Dendritic cell treated with granulocyte-macrophage colony-stimulating factor and Interleukin-4, amounts not matched to agents 40 ng/mL and 50 ng/mL, for 4 days (primary cell): ENCODE results near the gene RASSF4.

Source experiments
- H3K27ac Mint-ChIP-seq: one replicate; pipeline ENCODE4 v1.8.0; 2022; ENCODE audit warnings: mild to moderate bottlenecking, mixed read lengths
- H3K27me3 Mint-ChIP-seq: one replicate; pipeline ENCODE4 v1.8.0; 2022; ENCODE audit warnings: mild to moderate bottlenecking, mixed read lengths
- H3K36me3 Mint-ChIP-seq: one replicate; pipeline ENCODE4 v1.8.0; 2022; ENCODE audit warnings: low read depth, mixed read lengths
- H3K4me1 Mint-ChIP-seq: one replicate; pipeline ENCODE4 v1.8.0; 2022; ENCODE audit warnings: low read depth, mixed read lengths
- H3K4me3 Mint-ChIP-seq: one replicate; pipeline ENCODE4 v1.8.0; 2022; ENCODE audit warnings: mild to moderate bottlenecking, moderate library complexity, mixed read lengths
- H3K9me3 Mint-ChIP-seq: one replicate; pipeline ENCODE4 v1.8.0; 2022; ENCODE audit warnings: mixed read lengths
- intact Hi-C: fragments of 100-400 bp; cut with micrococcal nuclease; formaldehyde crosslinking; loops from one replicate; pipeline ENCODE4 v1.15.0; 2022

Gene RASSF4

DNA sequence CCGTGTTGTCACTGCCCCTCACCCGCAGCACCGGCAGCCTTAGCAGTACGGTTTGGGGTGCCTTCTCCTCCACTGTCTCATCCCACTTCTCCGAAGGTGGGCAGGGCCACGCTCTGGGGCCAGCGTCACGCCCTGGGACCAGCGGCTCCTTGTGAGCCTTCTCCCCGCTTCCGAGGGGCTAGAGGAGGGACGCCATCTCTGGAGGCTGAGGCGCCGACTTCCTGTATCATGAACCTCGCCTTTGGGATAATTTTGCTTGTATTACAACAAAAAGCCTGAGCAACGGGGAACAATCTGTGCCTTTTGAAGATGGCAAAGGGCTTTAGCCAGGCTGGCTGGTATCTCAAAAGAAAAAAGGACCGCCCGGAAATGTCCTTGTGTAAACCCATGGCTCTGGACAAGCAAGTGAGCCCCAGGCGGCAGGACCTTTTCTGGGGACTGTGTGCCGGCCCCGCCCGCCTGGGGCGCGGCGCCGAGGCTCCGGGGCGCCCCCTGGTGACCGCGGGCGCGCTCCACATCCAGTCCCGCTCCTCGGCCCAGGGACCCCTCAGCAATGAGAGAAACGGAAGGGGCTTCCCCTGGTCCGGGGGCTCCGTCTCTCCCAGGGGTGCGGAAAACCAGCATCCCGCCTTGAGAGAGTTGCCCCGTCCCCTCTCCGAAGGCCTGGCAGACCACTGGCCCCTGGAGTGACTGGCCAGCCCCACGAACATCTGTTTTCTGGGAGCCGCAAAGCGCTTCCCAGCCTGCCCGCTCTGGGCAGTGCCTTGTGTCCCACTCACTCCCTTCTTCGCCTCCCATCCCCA lies 15.2 kb downstream of the RASSF4 start:
- Mint-ChIP-seq H3K9me3 (no peaks in the 10 kb centered on the region), H3K36me3 (peaks cover 92% of the 10 kb centered on the region), H3K27me3 (no peaks in the 10 kb centered on the region), H3K4me1 (peaks cover 91% of the 10 kb centered on the region), H3K27ac (peak overlapping the region; percentile 88), H3K4me3 (peak overlapping the region; percentile 46)
- intact Hi-C loops, result loop anchor here (1.0 to 2.0 kb wide), 2 partner anchors 16 to 43 kb away; partner anchors contain the start of gene RASSF4

DNA sequence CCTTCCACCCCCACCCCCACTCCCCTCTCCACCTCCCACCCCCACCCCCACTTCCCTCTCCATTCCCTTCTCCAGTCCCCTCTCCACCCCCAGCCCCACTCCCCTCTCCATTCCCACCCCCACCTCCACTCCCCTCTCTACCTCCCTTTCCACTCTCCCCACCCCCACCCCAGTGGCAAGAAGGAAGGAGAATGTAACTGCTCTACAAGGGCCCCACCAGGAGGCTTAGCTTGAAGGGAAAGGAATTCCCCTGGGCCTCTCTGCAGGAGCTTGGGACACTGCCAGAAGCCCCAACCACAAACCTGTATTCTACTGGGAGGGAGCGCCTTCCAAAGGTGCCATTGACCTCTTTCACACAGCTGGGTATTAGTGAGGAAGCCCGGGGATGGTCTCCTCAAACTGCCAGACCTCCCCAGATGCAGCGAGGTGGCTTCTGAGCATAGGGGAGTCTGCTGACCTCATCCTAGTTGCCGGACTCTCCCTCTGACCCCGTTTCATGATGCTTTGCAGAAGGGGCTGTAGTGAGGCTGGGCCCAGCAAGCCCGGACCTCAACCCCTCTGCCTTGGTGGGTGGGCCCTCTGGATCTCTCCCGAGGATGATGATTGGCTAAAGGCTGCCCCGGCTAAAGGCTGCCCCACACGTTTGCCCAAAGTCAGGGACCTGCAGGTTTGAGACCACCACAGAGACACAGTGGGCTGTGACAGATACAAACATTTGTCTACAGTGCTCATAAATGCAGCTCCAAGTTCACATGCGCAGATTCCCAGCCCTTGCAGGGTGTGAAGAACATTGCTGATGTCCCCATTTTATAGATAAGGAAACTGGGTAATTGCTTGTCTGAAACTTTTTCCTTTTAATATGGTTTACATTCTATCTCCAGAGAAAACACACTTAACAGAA lies 16.1 kb downstream of the RASSF4 start:
- Mint-ChIP-seq H3K27me3 (no peaks in the 10 kb centered on the region), H3K4me1 (peaks cover 91% of the 10 kb centered on the region), H3K9me3 (no peaks in the 10 kb centered on the region), H3K36me3 (peaks cover 92% of the 10 kb centered on the region), H3K4me3 (peak overlapping the region; percentile 46), H3K27ac (peak overlapping the region; percentile 88)
- intact Hi-C loops, result loop anchor here (1.0 to 2.0 kb wide), 2 partner anchors 17 to 43 kb away; partner anchors contain the start of gene RASSF4

DNA sequence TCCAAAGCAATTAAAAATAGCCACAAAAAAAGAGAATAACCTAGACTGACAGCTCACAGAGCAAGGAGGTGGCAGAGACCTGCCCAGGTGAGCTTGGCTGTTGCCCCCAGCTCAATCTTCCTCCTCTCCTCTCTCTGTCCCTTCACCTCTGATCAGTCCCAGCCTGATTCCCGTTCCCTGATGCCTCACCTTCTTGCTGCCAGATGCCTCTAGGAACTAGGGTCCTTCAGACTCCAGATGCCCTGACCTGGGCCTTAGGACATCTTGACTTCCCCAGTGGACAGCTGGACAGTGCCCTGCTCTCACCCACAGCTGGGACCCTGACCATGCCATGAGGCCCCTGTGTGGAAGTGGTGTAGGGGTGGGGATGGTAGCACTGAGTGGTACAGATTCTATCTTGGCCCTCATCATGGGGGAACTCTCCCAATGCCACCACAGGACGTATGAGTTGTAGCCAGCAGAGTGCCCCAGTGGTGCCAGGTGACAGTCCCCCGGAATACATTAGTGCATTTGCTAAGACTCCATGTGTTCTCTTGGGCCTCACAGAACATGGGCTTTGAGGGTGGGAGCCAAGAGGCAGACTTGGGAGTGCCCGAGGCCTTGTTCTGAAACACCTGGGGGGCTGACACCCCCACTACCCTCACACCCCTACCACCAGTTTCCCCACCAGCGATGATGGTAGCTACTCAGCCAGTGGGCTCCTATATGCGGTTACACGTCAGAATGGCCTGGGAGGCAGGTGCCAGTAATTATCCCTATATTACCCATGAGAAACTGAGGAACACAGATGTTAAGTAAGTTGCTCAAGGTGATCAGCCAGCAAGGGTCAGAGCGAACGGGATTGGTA lies 17.0 kb downstream of the RASSF4 start:
- Mint-ChIP-seq H3K9me3 (no peaks in the 10 kb centered on the region), H3K4me1 (peaks cover 90% of the 10 kb centered on the region), H3K27me3 (no peaks in the 10 kb centered on the region), H3K27ac (peak overlapping the region; percentile 39), H3K4me3 (no peak overlapping the region), H3K36me3 (peaks cover 92% of the 10 kb centered on the region)
- intact Hi-C loops, result no loop called here

DNA sequence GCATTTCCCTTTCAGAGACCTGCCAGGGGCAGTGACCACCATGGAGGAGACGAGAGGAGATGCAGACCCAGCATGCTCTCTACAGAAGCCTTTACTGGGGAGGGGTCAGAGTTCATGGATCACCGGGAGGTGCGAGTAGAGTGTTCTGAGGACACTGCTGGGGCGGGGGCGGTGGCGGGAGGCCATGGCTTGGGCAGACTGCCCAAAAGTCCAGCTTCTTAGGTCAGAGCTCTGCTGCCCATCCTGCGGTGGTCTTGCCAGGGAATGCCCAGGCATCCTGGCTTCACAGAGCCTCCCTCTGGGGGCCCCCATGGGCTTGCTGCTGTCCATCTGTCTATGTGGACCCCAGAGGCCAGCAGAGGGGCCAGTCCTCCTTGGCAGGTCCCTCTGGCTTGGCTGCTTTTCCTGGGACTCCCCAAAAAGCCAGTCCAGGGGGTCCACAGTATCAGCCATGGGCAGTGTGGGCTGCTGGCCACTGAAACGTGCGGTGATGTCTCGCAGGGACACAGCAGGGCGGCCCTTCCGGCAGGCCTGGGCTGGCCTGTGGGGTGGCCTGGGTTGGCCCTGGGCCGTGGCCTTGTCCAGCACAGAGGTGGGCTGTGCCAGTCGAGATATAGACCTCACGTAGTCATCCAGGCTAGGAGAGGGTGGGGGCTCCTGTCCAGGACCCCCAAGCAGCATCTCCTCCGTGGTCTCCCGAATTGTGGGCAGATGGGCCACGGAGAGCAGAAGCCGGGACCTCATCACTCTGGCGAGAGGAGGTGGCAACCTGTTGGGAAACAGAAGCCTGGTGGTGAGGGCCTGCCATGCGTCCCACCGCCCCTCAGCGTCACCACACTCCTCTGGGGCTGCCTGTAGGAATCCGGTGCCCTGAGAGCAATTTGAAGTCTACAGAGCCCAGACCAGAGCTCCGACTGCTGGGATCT lies 17.9 kb downstream of the RASSF4 start:
- Mint-ChIP-seq H3K4me1 (peaks cover 85% of the 10 kb centered on the region), H3K36me3 (peaks cover 92% of the 10 kb centered on the region), H3K4me3 (no peak overlapping the region), H3K27ac (peak overlapping the region; percentile 69), H3K9me3 (no peaks in the 10 kb centered on the region), H3K27me3 (no peaks in the 10 kb centered on the region)
- intact Hi-C loops, result no loop called here

GRCh38 chr10:44978213-44978569 lies 18.6 kb downstream of the RASSF4 start:
- Mint-ChIP-seq H3K27ac (peak overlapping the region; percentile 69), H3K27me3 (no peaks in the 10 kb centered on the region), H3K9me3 (no peaks in the 10 kb centered on the region), H3K4me1 (peaks cover 79% of the 10 kb centered on the region), H3K4me3 (no peak overlapping the region), H3K36me3 (peaks cover 92% of the 10 kb centered on the region)
- intact Hi-C loops, result no loop called here

DNA sequence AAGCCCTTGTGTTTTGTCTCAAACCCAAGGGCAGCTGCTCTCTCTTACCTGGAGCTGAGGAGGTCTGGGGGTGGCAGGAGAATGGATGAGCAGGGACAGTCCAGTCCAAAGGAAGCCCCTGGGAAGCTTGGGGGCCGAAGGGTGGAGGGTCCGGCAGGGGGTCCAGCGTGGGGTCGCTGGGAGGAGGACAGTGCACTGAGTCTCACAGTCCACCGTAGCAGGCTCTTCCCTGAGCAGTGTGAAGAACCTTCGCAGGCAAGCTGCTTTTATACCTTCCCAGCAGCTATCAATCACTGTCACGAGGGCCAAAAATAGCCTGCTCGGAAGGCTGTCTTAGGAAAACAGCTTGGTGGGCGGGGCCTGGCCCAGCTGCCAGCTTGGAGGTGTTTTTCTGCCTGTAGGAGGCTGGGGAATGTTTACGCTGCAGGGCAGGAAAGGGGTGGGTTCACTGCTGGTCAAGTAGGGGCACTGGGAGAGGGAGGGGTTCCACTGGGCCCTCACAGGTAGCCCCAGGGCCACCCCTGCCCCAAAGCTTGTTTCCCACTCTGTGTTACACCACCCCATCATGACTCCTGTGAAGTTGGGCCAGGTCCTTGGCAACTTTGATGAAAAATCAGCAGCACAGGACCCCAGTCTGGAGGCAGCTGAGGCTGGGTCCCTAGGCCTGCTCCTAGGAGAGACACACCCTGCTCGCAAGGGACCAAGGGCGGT lies 19.1 kb downstream of the RASSF4 start, which contains the start of gene DEPP1:
Gene DEPP1, minus strand, starts transcription at position 240 of the 711 bp plus-strand sequence. CDS start 779 bp downstream, outside the sequence.
- Mint-ChIP-seq H3K36me3 (peaks cover 92% of the 10 kb centered on the region), H3K27me3 (no peaks in the 10 kb centered on the region), H3K9me3 (no peaks in the 10 kb centered on the region), H3K4me3 (no peak within 1 kb of the TSS), H3K4me1 (peaks cover 74% of the 10 kb centered on the region), H3K27ac (peak within 1 kb of the TSS; percentile 69)
- intact Hi-C loops, result no loop called here

DNA sequence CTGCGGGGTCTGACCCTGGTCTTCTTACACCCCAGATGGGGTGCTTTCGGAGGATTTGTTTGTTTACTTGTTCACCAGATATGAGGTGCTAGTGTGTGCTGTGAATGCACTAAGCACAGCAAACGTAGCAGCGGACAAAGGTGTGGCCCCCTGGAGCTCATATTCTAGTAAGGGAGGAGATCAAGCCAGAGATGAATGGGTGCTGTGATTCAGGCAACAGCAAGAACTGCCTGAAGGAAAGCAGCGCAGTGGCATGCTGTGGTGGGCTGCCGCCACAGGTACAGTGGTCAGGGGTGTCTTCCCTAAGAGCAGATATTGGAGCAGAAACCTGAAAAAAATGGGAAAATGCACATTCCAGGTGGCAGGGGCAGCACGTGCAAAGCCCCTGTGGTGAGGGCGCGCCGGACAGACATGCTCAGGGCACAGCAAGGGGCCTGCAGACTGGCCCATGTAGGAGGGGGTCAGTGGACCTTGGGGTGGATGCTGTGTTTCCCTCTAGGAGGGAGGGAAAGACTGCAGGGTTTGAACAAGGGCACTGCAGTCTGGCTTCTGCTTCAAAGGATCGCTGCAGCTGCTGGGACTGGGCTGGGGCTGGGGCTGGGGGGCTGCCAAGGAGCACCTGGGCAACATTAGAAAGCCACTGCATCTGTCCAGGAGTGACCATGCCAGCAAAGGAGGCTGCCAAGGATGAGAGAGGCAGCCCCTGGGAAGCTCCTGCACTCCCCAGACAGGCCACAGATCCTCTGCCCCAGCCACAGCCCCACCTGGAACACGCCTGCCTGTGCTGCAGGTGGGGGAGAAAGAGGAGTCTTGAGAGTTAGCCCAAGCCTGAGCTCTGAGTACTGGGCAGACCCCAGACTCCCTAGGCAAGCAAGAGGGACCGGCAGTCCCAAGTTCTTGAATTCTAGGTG lies 19.9 kb downstream of the RASSF4 start:
- Mint-ChIP-seq H3K9me3 (no peaks in the 10 kb centered on the region), H3K27ac (peak overlapping the region; percentile 69), H3K36me3 (peaks cover 92% of the 10 kb centered on the region), H3K4me1 (peaks cover 68% of the 10 kb centered on the region), H3K4me3 (no peak overlapping the region), H3K27me3 (no peaks in the 10 kb centered on the region)
- intact Hi-C loops, result no loop called here

DNA sequence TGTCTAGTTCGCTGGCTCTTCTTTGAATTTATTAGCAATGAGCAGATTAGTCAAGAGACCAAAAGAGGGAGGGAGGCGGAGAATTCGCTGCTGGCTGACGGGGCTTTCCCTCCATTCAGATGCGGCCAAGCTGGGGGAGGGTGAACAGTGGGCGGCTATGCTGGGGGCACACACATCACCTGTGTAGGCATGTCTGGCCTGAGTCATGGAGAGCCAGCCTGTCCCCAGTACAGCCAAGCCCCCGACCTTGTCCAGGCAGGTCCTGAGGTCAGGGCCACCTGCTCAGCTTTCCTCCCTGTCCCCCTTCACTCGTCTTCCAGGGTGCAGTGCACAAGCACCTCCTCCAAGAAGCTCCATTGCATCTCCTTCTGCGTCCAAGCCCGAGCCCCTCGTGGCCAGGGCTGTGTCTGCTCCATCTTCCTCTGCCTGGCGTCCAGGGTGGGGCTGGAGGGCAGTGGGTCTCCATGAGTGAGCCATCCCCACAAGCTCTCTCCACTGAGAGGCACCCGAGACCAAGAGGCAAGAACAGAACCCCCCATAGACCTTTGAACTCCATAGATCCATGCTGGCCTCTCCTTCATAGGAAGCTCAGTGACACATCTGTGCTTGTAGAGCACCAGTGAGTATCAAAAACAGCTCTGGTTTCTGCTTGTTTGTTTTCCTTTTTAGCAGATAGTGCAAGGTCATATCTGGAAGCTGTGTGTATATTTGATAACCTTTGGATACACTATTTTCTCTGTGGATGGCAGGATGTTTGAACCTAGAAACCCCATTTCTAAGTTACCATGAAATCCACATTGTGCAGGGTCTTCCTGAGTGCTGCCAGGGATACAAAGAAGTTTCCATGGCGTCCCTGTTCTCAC lies 20.9 kb downstream of the RASSF4 start:
- H3K27me3 Mint-ChIP-seq, result no peaks in the 10 kb centered on the region
- intact Hi-C loops, result no loop called here
- H3K9me3 Mint-ChIP-seq, result no peaks in the 10 kb centered on the region

DNA sequence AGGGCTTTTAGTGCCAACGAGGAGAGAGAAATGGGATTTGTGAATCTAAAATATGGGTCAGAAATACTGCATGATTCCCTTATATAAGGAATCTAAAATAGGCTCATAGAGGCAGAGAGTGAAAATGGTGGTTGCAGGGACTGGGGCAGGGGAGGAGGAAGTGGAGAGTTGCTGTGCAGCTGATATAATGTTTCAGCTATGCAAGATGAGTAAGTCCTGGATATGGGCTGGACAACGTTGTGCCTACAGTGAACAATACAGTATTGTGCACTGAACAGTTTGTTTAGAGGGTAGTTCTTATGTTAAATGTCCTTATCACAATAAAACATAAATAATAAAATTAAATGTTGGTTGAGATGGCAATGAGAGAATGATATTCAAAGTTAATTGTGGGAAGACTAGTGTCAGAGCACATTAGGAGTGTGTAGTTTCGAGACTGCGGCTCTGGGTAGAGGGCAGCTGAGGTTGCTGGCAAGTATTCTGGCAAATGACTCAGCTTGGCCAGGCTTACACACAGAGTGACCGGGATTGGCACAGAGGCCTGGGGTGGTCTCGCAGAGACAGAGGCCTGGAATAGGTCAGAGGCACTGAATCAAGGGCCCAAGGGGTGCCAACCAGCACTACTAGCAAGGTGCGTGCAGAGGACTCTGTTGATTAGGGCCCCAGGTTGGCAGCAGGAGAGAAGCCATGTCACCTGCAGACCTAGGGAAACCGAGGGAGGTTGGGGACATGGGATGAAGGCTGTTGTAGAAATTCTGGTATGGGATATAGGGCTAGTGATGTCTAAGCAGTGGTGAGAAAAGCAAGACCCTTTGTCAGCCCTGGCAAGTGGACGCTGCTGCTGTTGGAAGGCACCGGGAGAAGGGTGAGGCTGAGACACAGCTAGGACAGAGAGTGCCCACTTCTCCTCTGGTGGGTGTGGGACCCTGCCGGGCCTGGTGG lies 21.8 kb downstream of the RASSF4 start:
- H3K9me3 Mint-ChIP-seq, result no peaks in the 10 kb centered on the region
- peaks cover 100% of the 10 kb centered on the region for H3K36me3 Mint-ChIP-seq
- peak overlapping the region; percentile 7 for H3K27ac Mint-ChIP-seq
- H3K4me1 Mint-ChIP-seq, result peaks cover 59% of the 10 kb centered on the region
- no peaks in the 10 kb centered on the region for H3K27me3 Mint-ChIP-seq
- intact Hi-C loops, result no loop called here
- no peak overlapping the region for H3K4me3 Mint-ChIP-seq

More for the DNA sequence above, 20.9 kb downstream of the RASSF4 start:
- Mint-ChIP-seq H3K27ac (peak overlapping the region; percentile 7), H3K4me1 (peaks cover 68% of the 10 kb centered on the region), H3K4me3 (no peak overlapping the region), H3K36me3 (peaks cover 100% of the 10 kb centered on the region)

DNA sequence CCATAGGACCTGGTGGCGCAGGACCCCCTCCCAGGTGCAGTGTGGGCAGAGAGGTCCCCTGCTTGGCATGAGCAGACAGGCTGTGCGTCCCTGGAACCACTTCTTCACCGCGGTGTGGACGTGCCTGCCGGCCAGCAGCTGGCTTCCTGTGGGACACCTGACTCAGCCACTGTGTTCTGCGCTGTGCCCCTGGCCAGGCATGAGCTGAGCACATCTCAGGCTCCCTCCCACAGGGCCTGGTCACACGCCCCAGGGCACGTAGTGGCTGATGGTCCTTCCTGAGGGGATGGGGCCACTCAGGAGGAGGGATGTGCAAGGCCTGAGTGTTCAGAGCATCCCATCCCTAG lies 22.5 kb downstream of the RASSF4 start:
- Mint-ChIP-seq H3K27me3 (no peaks in the 10 kb centered on the region), H3K4me1 (peaks cover 53% of the 10 kb centered on the region), H3K27ac (peak overlapping the region; percentile 2), H3K9me3 (no peaks in the 10 kb centered on the region), H3K36me3 (peaks cover 100% of the 10 kb centered on the region), H3K4me3 (no peak overlapping the region)
- intact Hi-C loops, result no loop called here
